B cell (primary cell): ENCODE results near the gene SOX6. TPM values are rescaled to one million over a fixed set of nuclear protein-coding genes. Genes with fewer than 3 reads are reported as not detected.

ENCODE experiments used
- ATAC-seq: fragments of 200-7000 bp; cut with Tn5 transposase; one replicate; pipeline ENCODE4 v1.10.0; 2021; ENCODE audit warnings: low read depth, mild to moderate bottlenecking, moderate number of reproducible peaks, moderate library complexity
- CTCF ChIA-PET: fragments of 350-600 bp; sonication (Branson Sonifier 250); formaldehyde crosslinking; loops from one replicate; lab custom pipeline; 2021; ENCODE audit warnings: antibody characterized with exemption, inconsistent platforms; lab: Charles Lee
- POLR2A ChIA-PET: fragments of 350-600 bp; sonication (Branson Sonifier 250); formaldehyde crosslinking; loops from one replicate; lab custom pipeline; 2021; ENCODE audit warnings: antibody characterized with exemption; lab: Charles Lee
- DNase-seq: peaks from one replicate; pipeline ENCODE4 v3.0.0; 2013
- H2AFZ ChIP-seq: 2 replicates; pipeline ENCODE4 v1.6.1; 2012; ENCODE audit warnings: mild to moderate bottlenecking, low read depth, low read length; ENCODE audit not compliant: insufficient read depth, poor library complexity, severe bottlenecking
- H3K27ac ChIP-seq, 2 donors: 1 replicate in 1 of 2; 2 replicates in 1 of 2; pipeline ENCODE4 v1.5.1; 2012 to 2013; ENCODE audit warnings: low read length in 2 of 2, mild to moderate bottlenecking in 2 of 2, moderate library complexity in 1 of 2
- H3K27me3 ChIP-seq, 4 experiments: fragments of 200-600 bp in 1 of 4; sonication (generic) in 1 of 4; replicated peaks in 1 of 4; 1 replicate in 2 of 4; 2 replicates in 2 of 4; pipeline versions ENCODE4 v1.6.1 to v1.7.0; 2013 to 2016; ENCODE audit warnings: low read length in 3 of 4, mild to moderate bottlenecking in 2 of 4, mixed read lengths in 1 of 4, moderate library complexity in 1 of 4; ENCODE audit not compliant: insufficient read depth in 4 of 4, control insufficient read depth in 3 of 4; ENCODE audit errors: control extremely low read depth in 1 of 4
- H3K36me3 ChIP-seq, 2 experiments: replicated peaks in 1 of 2; 1 replicate in 1 of 2; 2 replicates in 1 of 2; pipeline versions ENCODE4 v1.6.1 to v1.7.1; 2013; ENCODE audit warnings: low read length in 1 of 2; ENCODE audit not compliant: insufficient read depth in 2 of 2, control insufficient read depth in 1 of 2; ENCODE audit errors: control extremely low read depth in 1 of 2, extremely low read depth in 1 of 2
- H3K4me1 ChIP-seq, 2 donors: fragments of 200-600 bp in 1 of 2; sonication (generic) in 1 of 2; 1 replicate in 1 of 2; 2 replicates in 1 of 2; pipeline versions ENCODE4 v1.5.1 to v1.6.1; 2013 to 2017; ENCODE audit warnings: low read length in 2 of 2; ENCODE audit not compliant: control insufficient read depth in 2 of 2, insufficient read depth in 2 of 2
- H3K4me2 ChIP-seq: replicated peaks from 2 replicates; pipeline ENCODE3; 2012; ENCODE audit warnings: mild to moderate bottlenecking, low read depth, low read length; ENCODE audit not compliant: poor library complexity, severe bottlenecking
- H3K4me3 ChIP-seq, 5 experiments: fragments of 200-600 bp in 1 of 5; sonication (generic) in 1 of 5; 1 replicate in 3 of 5; 2 replicates in 2 of 5; pipeline versions ENCODE4 v1.5.1 to v1.7.0; 2011 to 2016; ENCODE audit warnings: low read length in 4 of 5, mild to moderate bottlenecking in 4 of 5, low read depth in 2 of 5, control low read depth in 1 of 5, moderate library complexity in 1 of 5; ENCODE audit not compliant: insufficient read depth in 1 of 5; ENCODE audit errors: control extremely low read depth in 1 of 5, extremely low read depth in 1 of 5
- H3K79me2 ChIP-seq: fragments of 200-600 bp; sonication (generic); one replicate; pipeline ENCODE4 v1.6.0; 2016; ENCODE audit warnings: low read length; ENCODE audit not compliant: control insufficient read depth, insufficient read depth
- H3K9ac ChIP-seq: fragments of 200-600 bp; sonication (generic); 2 replicates; pipeline ENCODE4 v1.6.1; 2017; ENCODE audit warnings: mild to moderate bottlenecking, low read length, moderate library complexity
- H3K9me3 ChIP-seq, 3 donors: one replicate each; pipeline versions ENCODE4 v1.6.1 to v1.7.1; 2013; ENCODE audit warnings: low read length in 2 of 3; ENCODE audit not compliant: control insufficient read depth in 2 of 3, insufficient read depth in 1 of 3; ENCODE audit errors: control extremely low read depth in 1 of 3
- H4K20me1 ChIP-seq: 2 replicates; pipeline ENCODE4 v1.6.0; 2012; ENCODE audit warnings: mild to moderate bottlenecking, low read length; ENCODE audit not compliant: insufficient read depth, control insufficient read depth, poor library complexity, severe bottlenecking
- H3K27ac Mint-ChIP-seq: one replicate; pipeline ENCODE4 v1.8.0; 2021; ENCODE audit warnings: mixed read lengths
- H3K27me3 Mint-ChIP-seq: one replicate; pipeline ENCODE4 v1.8.0; 2021; ENCODE audit warnings: mixed read lengths
- H3K4me1 Mint-ChIP-seq: one replicate; pipeline ENCODE4 v1.8.0; 2021; ENCODE audit warnings: mixed read lengths
- H3K4me3 Mint-ChIP-seq: one replicate; pipeline ENCODE4 v1.8.0; 2021; ENCODE audit warnings: mixed read lengths
- H3K9me3 Mint-ChIP-seq: one replicate; pipeline ENCODE4 v1.8.0; 2022; ENCODE audit warnings: mixed read lengths; ENCODE audit not compliant: insufficient read depth
- EZH2 ChIP-seq: IDR thresholded peaks from 2 replicates; pipeline ENCODE4 v1.6.1; 2012; ENCODE audit warnings: borderline replicate concordance, low read depth, mild to moderate bottlenecking, moderate library complexity, low read length; ENCODE audit not compliant: insufficient read depth, poor library complexity, severe bottlenecking
- WGBS: methylation state at CpG from one replicate; pipeline ENCODE4 v1.1.5; 2013; ENCODE audit warnings: missing lambda C conversion rate; ENCODE audit not compliant: insufficient coverage; 5-methylcytosine and 5-hydroxymethylcytosine counted together
- intact Hi-C: fragments of 100-400 bp; cut with micrococcal nuclease; formaldehyde crosslinking; loops from one replicate; pipeline ENCODE4 v1.10.0; 2022
- polyA plus RNA-seq: library from polyadenylated mRNA; depleted of rRNA; stranded (reverse); fragments of >200 nt; gene quantifications from 2 replicates; pipeline ENCODE4 v1.2.3, GENCODE V29; 2012
- total RNA-seq, 2 donors: library from RNA; stranded (reverse); fragments of 120-200 nt in 1 of 2; gene quantifications; 1 replicate in 1 of 2; 2 replicates in 1 of 2; pipeline versions ENCODE4 v1.2.3 to v1.2.4, GENCODE V29; 2013 to 2022
- TF ChIP-seq, protein P1 (sequence below): fragments of 200-600 bp; IDR thresholded peaks from one replicate; pipeline ENCODE4 v1.8.0; 2022; ENCODE audit warnings: antibody characterized with exemption, mild to moderate bottlenecking

SOX6 gene
- total and polyA plus RNA-seq, 2 donors (not counting 1 experiment from before 2014, with no cell fraction given): not detected

DNA sequence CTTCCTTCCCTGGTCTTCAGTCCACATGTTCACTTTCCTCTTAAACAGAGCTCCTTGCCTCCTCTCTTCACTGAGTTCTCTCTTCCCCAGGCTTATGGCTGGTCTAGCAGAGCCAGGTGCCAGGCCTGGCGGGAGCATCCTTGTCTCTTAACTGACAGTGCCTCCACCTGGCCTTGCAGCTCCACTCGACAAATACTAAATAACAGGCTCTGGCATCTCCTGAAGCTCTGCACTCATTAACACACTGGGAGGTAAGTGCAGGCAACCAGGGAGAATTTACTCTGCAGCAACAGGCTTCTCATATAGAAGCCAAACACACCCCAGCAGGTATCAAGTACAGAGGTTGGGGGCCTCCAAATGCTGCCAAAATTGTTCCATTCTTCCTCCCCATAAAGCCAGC lies 438.1 kb downstream of the SOX6 start:
- no peaks in the 10 kb centered on the region for H4K20me1 ChIP-seq
- H3K4me1 Mint-ChIP-seq: no peaks in the 10 kb centered on the region
- no peak overlapping the region for H3K9ac ChIP-seq
- no peak for ATAC-seq
- H3K27ac ChIP-seq: no peak overlapping the region
- ChIA-PET CTCF (no interaction called here), POLR2A (no interaction called here)
- WGBS: 94% methylated on average over 2 of the region's 2 CpGs
- no peak overlapping the region for H3K4me2 ChIP-seq
- intact Hi-C loops: no loop called here
- TF ChIP-seq, protein P1, sequence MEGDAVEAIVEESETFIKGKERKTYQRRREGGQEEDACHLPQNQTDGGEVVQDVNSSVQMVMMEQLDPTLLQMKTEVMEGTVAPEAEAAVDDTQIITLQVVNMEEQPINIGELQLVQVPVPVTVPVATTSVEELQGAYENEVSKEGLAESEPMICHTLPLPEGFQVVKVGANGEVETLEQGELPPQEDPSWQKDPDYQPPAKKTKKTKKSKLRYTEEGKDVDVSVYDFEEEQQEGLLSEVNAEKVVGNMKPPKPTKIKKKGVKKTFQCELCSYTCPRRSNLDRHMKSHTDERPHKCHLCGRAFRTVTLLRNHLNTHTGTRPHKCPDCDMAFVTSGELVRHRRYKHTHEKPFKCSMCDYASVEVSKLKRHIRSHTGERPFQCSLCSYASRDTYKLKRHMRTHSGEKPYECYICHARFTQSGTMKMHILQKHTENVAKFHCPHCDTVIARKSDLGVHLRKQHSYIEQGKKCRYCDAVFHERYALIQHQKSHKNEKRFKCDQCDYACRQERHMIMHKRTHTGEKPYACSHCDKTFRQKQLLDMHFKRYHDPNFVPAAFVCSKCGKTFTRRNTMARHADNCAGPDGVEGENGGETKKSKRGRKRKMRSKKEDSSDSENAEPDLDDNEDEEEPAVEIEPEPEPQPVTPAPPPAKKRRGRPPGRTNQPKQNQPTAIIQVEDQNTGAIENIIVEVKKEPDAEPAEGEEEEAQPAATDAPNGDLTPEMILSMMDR: no peak
- no peak for TF ChIP-seq EZH2
- H3K4me3 ChIP-seq: no peak overlapping the region
- no peaks in the 10 kb centered on the region for H3K36me3 ChIP-seq
- no peaks in the 10 kb centered on the region for H3K4me1 ChIP-seq
- H3K27me3 Mint-ChIP-seq: no peaks in the 10 kb centered on the region
- no peaks in the 10 kb centered on the region for H3K9me3 ChIP-seq
- no peaks in the 10 kb centered on the region for H3K27me3 ChIP-seq
- no peak overlapping the region for H3K4me3 Mint-ChIP-seq
- peaks cover 2% of the 10 kb centered on the region for H3K9me3 Mint-ChIP-seq
- no peak overlapping the region for H3K27ac Mint-ChIP-seq
- no peak overlapping the region for H2AFZ ChIP-seq
- no peaks in the 10 kb centered on the region for H3K79me2 ChIP-seq
- DNase-seq: no peak
